Measurements from ENCODE around the gene MED13L. TPM values are rescaled to one million over a fixed set of nuclear protein-coding genes. Genes with fewer than 3 reads are reported as not detected.

Gene MED13L
- total RNA-seq, 1 experiment from 2014 or later, result 89.0 TPM

DNA sequence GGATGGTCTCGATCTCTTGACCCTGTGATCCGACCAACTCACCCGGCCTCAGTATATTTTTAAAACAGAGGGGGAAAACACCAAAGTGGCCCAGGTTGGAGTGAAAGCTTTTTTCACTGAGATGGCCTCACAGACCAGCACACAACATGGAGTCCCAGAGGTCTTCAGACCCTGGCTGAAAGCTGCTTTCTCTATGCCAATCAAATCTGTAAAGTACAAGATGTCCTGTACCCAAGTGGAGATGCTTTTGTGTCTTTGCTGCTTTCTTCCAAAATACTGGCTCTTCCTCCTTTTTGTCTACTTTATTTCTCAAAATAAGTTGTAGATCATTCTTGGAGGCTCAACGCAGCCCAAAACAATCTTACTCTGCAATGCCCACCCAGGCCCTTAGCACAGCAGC lies 214.8 kb downstream of the MED13L start:
- H3K4me1 Mint-ChIP-seq (ENCODE audit: low read depth, unreplicated experiment), result no peaks in the 10 kb centered on the region
- intact Hi-C loops (cut with micrococcal nuclease; ENCODE audit: unreplicated experiment), result no loop called here
- no peaks in the 10 kb centered on the region for H3K27me3 Mint-ChIP-seq (ENCODE audit: unreplicated experiment)
- no peak overlapping the region for H3K4me3 Mint-ChIP-seq (ENCODE audit: low read depth, unreplicated experiment)
- CTCF ChIA-PET, result interaction anchor here (0.5 to 0.6 kb wide), 2 partner anchors 45 to 331 kb away, joined by 3 to 8 read pairs; no protein-coding TSS in a partner anchor
- no TSS peak for BruUV-seq (replicated peaks)
- TF ChIP-seq, protein P1, sequence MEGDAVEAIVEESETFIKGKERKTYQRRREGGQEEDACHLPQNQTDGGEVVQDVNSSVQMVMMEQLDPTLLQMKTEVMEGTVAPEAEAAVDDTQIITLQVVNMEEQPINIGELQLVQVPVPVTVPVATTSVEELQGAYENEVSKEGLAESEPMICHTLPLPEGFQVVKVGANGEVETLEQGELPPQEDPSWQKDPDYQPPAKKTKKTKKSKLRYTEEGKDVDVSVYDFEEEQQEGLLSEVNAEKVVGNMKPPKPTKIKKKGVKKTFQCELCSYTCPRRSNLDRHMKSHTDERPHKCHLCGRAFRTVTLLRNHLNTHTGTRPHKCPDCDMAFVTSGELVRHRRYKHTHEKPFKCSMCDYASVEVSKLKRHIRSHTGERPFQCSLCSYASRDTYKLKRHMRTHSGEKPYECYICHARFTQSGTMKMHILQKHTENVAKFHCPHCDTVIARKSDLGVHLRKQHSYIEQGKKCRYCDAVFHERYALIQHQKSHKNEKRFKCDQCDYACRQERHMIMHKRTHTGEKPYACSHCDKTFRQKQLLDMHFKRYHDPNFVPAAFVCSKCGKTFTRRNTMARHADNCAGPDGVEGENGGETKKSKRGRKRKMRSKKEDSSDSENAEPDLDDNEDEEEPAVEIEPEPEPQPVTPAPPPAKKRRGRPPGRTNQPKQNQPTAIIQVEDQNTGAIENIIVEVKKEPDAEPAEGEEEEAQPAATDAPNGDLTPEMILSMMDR (IDR thresholded peaks at IDR 0.05; ENCODE audit: unreplicated experiment), result no peak
- H3K27ac Mint-ChIP-seq (ENCODE audit: unreplicated experiment), result no peak overlapping the region
- H3K9me3 Mint-ChIP-seq (ENCODE audit: low read depth, unreplicated experiment), result no peaks in the 10 kb centered on the region
- DNase-seq, result no peak
- H3K36me3 Mint-ChIP-seq (ENCODE audit: insufficient read depth, unreplicated experiment), result no peaks in the 10 kb centered on the region

DNA sequence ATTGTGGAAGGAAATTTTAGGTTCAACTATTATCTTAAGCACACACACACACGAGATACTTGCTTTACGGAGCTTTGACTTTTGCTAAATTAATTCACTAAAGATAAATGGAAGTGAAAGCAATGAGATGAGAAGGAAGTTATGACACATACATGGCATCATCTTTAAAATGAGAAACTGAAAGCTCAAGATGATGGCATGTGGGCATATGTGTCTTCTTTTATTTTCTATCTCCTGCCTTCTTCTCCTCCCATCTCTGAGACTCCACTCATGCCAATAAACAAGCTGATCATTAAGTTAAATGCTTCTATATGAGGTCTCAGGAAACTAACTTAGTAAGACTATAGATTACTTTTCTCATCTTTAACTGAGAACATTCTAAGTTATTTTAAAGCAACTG lies 216.7 kb downstream of the MED13L start:
- Mint-ChIP-seq H3K4me3 (ENCODE audit: low read depth, unreplicated experiment) (no peak overlapping the region), H3K27me3 (ENCODE audit: unreplicated experiment) (no peaks in the 10 kb centered on the region), H3K4me1 (ENCODE audit: low read depth, unreplicated experiment) (no peaks in the 10 kb centered on the region), H3K27ac (ENCODE audit: unreplicated experiment) (no peak overlapping the region), H3K36me3 (ENCODE audit: insufficient read depth, unreplicated experiment) (no peaks in the 10 kb centered on the region), H3K9me3 (ENCODE audit: low read depth, unreplicated experiment) (no peaks in the 10 kb centered on the region)
- BruUV-seq (replicated peaks), result no TSS peak
- CTCF ChIA-PET, result no interaction called here
- TF ChIP-seq, protein P1 (IDR thresholded peaks at IDR 0.05; ENCODE audit: unreplicated experiment), result no peak
- intact Hi-C loops (cut with micrococcal nuclease; ENCODE audit: unreplicated experiment), result no loop called here
- DNase-seq, result no peak

DNA sequence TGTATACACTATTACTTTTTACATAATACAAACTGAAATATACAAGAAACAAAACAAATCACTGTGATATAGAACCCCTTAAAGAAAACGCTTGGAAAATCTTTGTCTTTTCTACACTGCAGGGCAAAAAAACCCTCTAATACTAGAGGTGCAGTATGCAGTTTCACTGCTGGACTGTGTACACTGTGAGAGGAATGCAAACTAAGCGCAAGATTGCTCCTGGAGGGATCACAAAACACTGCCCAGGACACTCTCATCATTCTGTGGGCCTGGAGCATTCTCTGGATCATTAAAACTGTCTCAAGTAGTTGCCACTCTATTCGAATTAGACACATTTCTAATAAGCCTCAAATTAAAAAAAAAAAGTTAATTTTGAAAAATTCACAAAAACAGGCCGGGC lies 217.6 kb downstream of the MED13L start:
- intact Hi-C loops (cut with micrococcal nuclease; ENCODE audit: unreplicated experiment), result no loop called here
- H3K27me3 Mint-ChIP-seq (ENCODE audit: unreplicated experiment), result no peaks in the 10 kb centered on the region
- no peaks in the 10 kb centered on the region for H3K4me1 Mint-ChIP-seq (ENCODE audit: low read depth, unreplicated experiment)
- no peak overlapping the region for H3K4me3 Mint-ChIP-seq (ENCODE audit: low read depth, unreplicated experiment)
- no peak overlapping the region for H3K27ac Mint-ChIP-seq (ENCODE audit: unreplicated experiment)
- TF ChIP-seq, protein P1 (IDR thresholded peaks at IDR 0.05; ENCODE audit: unreplicated experiment), result no peak
- CTCF ChIA-PET, result interaction anchor here (0.7 kb wide), 1 partner anchor 539 kb away, joined by 3 read pairs; no protein-coding TSS in a partner anchor
- H3K9me3 Mint-ChIP-seq (ENCODE audit: low read depth, unreplicated experiment), result no peaks in the 10 kb centered on the region
- no TSS peak for BruUV-seq (replicated peaks)
- no peak for DNase-seq
- H3K36me3 Mint-ChIP-seq (ENCODE audit: insufficient read depth, unreplicated experiment), result no peaks in the 10 kb centered on the region

- no peak for DNase-seq
- H3K4me3 Mint-ChIP-seq (ENCODE audit: low read depth, unreplicated experiment), result no peak overlapping the region
- no TSS peak for BruUV-seq (replicated peaks)
- H3K27me3 Mint-ChIP-seq (ENCODE audit: unreplicated experiment), result no peaks in the 10 kb centered on the region
- CTCF ChIA-PET, result interaction anchor here (0.7 kb wide), 1 partner anchor 70 kb away, joined by 4 read pairs; no protein-coding TSS in a partner anchor
- H3K4me1 Mint-ChIP-seq (ENCODE audit: low read depth, unreplicated experiment), result peaks cover 10% of the 10 kb centered on the region
- TF ChIP-seq, protein P1 (IDR thresholded peaks at IDR 0.05; ENCODE audit: unreplicated experiment), result no peak
- intact Hi-C loops (cut with micrococcal nuclease; ENCODE audit: unreplicated experiment), result no loop called here
- H3K9me3 Mint-ChIP-seq (ENCODE audit: low read depth, unreplicated experiment), result no peaks in the 10 kb centered on the region
- no peaks in the 10 kb centered on the region for H3K36me3 Mint-ChIP-seq (ENCODE audit: insufficient read depth, unreplicated experiment)
- H3K27ac Mint-ChIP-seq (ENCODE audit: unreplicated experiment), result no peak overlapping the region
Observed at GRCh38 chr12:116058574-116058973, 218.9 kb downstream of the MED13L start.
